HG03060 (cell line): Measurements from ENCODE around the gene ANKRD11.
"Not testable (repeated sequence)": the region's sequence is repeated elsewhere in the genome, so short reads cannot be mapped to it uniquely, and the experiment has no call there.

Experiments used
- ATAC-seq: cut with Tn5 transposase; IDR thresholded peaks from one replicate; pipeline ENCODE4 v1.9.1; 2021; ENCODE audit warnings: low read depth, moderate number of reproducible peaks; ENCODE audit not compliant: unreplicated experiment

The ANKRD11 gene

GRCh38 chr16:89278441-89279240 is 211.7 kb downstream of the ANKRD11 start:
- no peak for ATAC-seq

- ATAC-seq = no peak
These were observed 212.6 kb downstream of the ANKRD11 start for GRCh38 chr16:89277641-89278341.

- ATAC-seq = no peak
These were observed 213.3 kb downstream of the ANKRD11 start for GRCh38 chr16:89277049-89277448.

GRCh38 chr16:89275837-89276720 is 214.3 kb downstream of the ANKRD11 start:
- ATAC-seq = no peak

- no peak for ATAC-seq
These were observed 215.1 kb downstream of the ANKRD11 start for GRCh38 chr16:89275284-89275584.

- ATAC-seq = no peak
These were observed 215.6 kb downstream of the ANKRD11 start for GRCh38 chr16:89274561-89275283.

GRCh38 chr16:89273741-89274472 is 216.5 kb downstream of the ANKRD11 start:
- ATAC-seq = no peak

- ATAC-seq = no peak
These were observed 217.7 kb downstream of the ANKRD11 start for GRCh38 chr16:89272631-89273030.

- no peak for ATAC-seq
These were observed 219.6 kb downstream of the ANKRD11 start for GRCh38 chr16:89270666-89271345.

- no peak for ATAC-seq
These were observed 220.3 kb downstream of the ANKRD11 start for GRCh38 chr16:89269805-89270665.

GRCh38 chr16:89268987-89269735 is 221.2 kb downstream of the ANKRD11 start:
- ATAC-seq = no peak

GRCh38 chr16:89268585-89268984 is 221.8 kb downstream of the ANKRD11 start:
- ATAC-seq = no peak

GRCh38 chr16:89267746-89268145 is 222.6 kb downstream of the ANKRD11 start:
- ATAC-seq = not testable (repeated sequence)

- no peak for ATAC-seq
These were observed 223.7 kb downstream of the ANKRD11 start for GRCh38 chr16:89266521-89267134.

- ATAC-seq = no peak
These were observed 224.7 kb downstream of the ANKRD11 start for GRCh38 chr16:89265647-89266046.

GRCh38 chr16:89264800-89265550 is 225.4 kb downstream of the ANKRD11 start:
- ATAC-seq = no peak
